Mesenchymal stem cell (in vitro differentiated cells and primary cell): ENCODE results near the gene PITPNC1.

ENCODE experiments used
- DNase-seq: peaks from one replicate; pipeline ENCODE4 v3.0.0-alpha.2; 2013
- H2AFZ ChIP-seq: one replicate; pipeline ENCODE4 v1.6.1; 2013; ENCODE audit warnings: low read depth, mild to moderate bottlenecking, control low read depth, inconsistent platforms, low read length, moderate library complexity
- H2AK5ac ChIP-seq: 2 replicates; pipeline ENCODE4 v1.6.1; 2013; ENCODE audit warnings: low read length, moderate library complexity, mild to moderate bottlenecking, inconsistent platforms; ENCODE audit not compliant: severe bottlenecking
- H2BK120ac ChIP-seq: one replicate; pipeline ENCODE4 v1.6.1; 2013; ENCODE audit warnings: low read depth, mild to moderate bottlenecking, inconsistent platforms, low read length, moderate library complexity
- H2BK12ac ChIP-seq, 2 experiments: one replicate each; pipeline ENCODE4 v1.6.1; 2013; ENCODE audit warnings: inconsistent platforms in 2 of 2, low read length in 2 of 2, mild to moderate bottlenecking in 2 of 2, moderate library complexity in 2 of 2, control low read depth in 1 of 2
- H2BK15ac ChIP-seq: one replicate; pipeline ENCODE4 v1.6.1; 2013; ENCODE audit warnings: mild to moderate bottlenecking, low read depth, inconsistent platforms; ENCODE audit not compliant: poor library complexity, severe bottlenecking
- H2BK5ac ChIP-seq: 2 replicates; pipeline ENCODE4 v1.6.1; 2013; ENCODE audit warnings: low read depth, mild to moderate bottlenecking, low read length, control low read depth, inconsistent platforms; ENCODE audit not compliant: poor library complexity, severe bottlenecking
- H3K14ac ChIP-seq, 2 experiments: one replicate each; pipeline ENCODE4 v1.6.1; 2013; ENCODE audit warnings: inconsistent platforms in 2 of 2, low read length in 2 of 2, control low read depth in 1 of 2, mild to moderate bottlenecking in 1 of 2, moderate library complexity in 1 of 2
- H3K18ac ChIP-seq, 2 experiments: one replicate each; pipeline ENCODE4 v1.6.1; 2013; ENCODE audit warnings: inconsistent platforms in 2 of 2, low read length in 2 of 2, control low read depth in 1 of 2, low read depth in 1 of 2, mild to moderate bottlenecking in 1 of 2
- H3K23ac ChIP-seq, 2 experiments: one replicate each; pipeline ENCODE4 v1.6.1; 2013; ENCODE audit warnings: inconsistent platforms in 2 of 2, low read length in 2 of 2, mild to moderate bottlenecking in 2 of 2, moderate library complexity in 2 of 2, control low read depth in 1 of 2
- H3K27ac ChIP-seq: 2 replicates; pipeline ENCODE4 v1.5.1; 2013; ENCODE audit warnings: mild to moderate bottlenecking, moderate library complexity, low read length, control low read depth, inconsistent platforms; ENCODE audit not compliant: poor library complexity, severe bottlenecking
- H3K27me3 ChIP-seq, 2 experiments: 2 replicates each; pipeline versions ENCODE4 v1.6.1 to v1.7.0; 2013; ENCODE audit warnings: low read length in 2 of 2, mild to moderate bottlenecking in 2 of 2, moderate library complexity in 2 of 2, control low read depth in 1 of 2, inconsistent platforms in 1 of 2; ENCODE audit not compliant: control insufficient read depth in 1 of 2, insufficient read depth in 1 of 2
- H3K36me3 ChIP-seq, 2 experiments: 2 replicates each; pipeline versions ENCODE4 v1.6.1 to v1.7.0; 2013; ENCODE audit warnings: low read length in 2 of 2, control low read depth in 1 of 2, inconsistent platforms in 1 of 2, low read depth in 1 of 2, mild to moderate bottlenecking in 1 of 2; ENCODE audit not compliant: insufficient read depth in 2 of 2, control insufficient read depth in 1 of 2
- H3K4ac ChIP-seq, 2 experiments: one replicate each; pipeline ENCODE4 v1.6.1; 2013; ENCODE audit warnings: inconsistent platforms in 2 of 2, low read length in 2 of 2, mild to moderate bottlenecking in 2 of 2, moderate library complexity in 2 of 2, control low read depth in 1 of 2, low read depth in 1 of 2
- H3K4me1 ChIP-seq: 2 replicates; pipeline ENCODE4 v1.6.1; 2013; ENCODE audit warnings: low read depth, low read length, control low read depth; ENCODE audit not compliant: control insufficient read depth, insufficient read depth
- H3K4me2 ChIP-seq: 2 replicates; pipeline ENCODE4 v1.6.1; 2013; ENCODE audit warnings: low read length, mild to moderate bottlenecking, inconsistent platforms; ENCODE audit not compliant: poor library complexity, severe bottlenecking
- H3K4me3 ChIP-seq, 2 experiments: 2 replicates each; pipeline versions ENCODE4 v1.5.1 to v1.7.0; 2013; ENCODE audit warnings: low read length in 2 of 2, mild to moderate bottlenecking in 2 of 2, control low read depth in 1 of 2, low read depth in 1 of 2; ENCODE audit not compliant: insufficient read depth in 1 of 2
- H3K79me1 ChIP-seq: replicated peaks from 2 replicates; pipeline ENCODE4 v1.6.1; 2013; ENCODE audit warnings: mild to moderate bottlenecking, control low read depth, low read length, inconsistent platforms; ENCODE audit not compliant: poor library complexity, severe bottlenecking
- H3K9ac ChIP-seq: 2 replicates; pipeline ENCODE4 v1.7.0; 2013; ENCODE audit warnings: mild to moderate bottlenecking, low read length, moderate library complexity
- H3K9me3 ChIP-seq: 2 replicates; pipeline ENCODE4 v1.7.0; 2013; ENCODE audit warnings: mild to moderate bottlenecking, low read length; ENCODE audit not compliant: control insufficient read depth
- H4K8ac ChIP-seq: one replicate; pipeline ENCODE4 v1.6.1; 2013; ENCODE audit warnings: inconsistent platforms, mild to moderate bottlenecking, low read length, moderate library complexity
- H4K91ac ChIP-seq: one replicate; pipeline ENCODE4 v1.6.1; 2013; ENCODE audit warnings: mild to moderate bottlenecking, low read length, inconsistent platforms
- WGBS: methylation state at CpG from one replicate; pipeline ENCODE4 v1.1.7; 2013; ENCODE audit warnings: mixed read lengths; 5-methylcytosine and 5-hydroxymethylcytosine counted together

Gene PITPNC1

DNA sequence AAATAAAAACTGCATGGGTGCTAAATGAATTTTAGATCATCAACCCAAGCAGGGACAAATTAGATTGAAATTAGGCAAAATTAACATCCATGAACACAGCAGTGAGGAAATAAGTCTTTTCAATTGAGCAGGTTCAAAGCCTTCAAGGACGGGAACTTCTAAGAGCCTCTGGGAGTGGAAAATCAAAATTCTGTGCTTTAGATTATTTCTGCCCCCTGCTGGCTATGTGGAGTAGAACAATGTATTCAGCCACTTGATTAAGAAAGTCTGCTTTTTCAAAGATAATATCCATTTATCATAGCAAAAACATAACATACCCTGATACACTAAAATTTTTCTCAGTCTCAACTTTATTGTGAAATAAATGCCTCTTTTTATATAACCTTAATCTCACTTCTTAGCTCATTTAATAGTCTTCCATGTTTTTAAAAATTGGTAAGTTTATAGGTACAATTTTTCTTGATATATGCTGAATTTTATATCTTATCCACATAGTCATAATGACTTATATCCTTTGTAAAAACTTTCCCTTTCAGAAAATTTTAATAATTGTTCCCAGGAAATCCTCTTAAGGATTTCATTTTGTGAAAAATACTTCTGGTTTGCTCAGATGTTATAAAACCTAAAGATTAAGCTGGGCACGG, 312.6 kb downstream of the PITPNC1 start:
- DNase-seq, result peak; percentile 70
- no peak overlapping the region for H3K27ac ChIP-seq
- H3K4me1 ChIP-seq, result no peaks in the 10 kb centered on the region
- no peaks in the 10 kb centered on the region for H3K79me1 ChIP-seq
- H3K4ac ChIP-seq, result no peak overlapping the region
- H2AFZ ChIP-seq, result no peak overlapping the region
- no peaks in the 10 kb centered on the region for H3K9me3 ChIP-seq
- no peak overlapping the region for H2BK120ac ChIP-seq
- no peak overlapping the region for H4K91ac ChIP-seq
- WGBS, result 57% methylated on average over 2 of the region's 2 CpGs
- H3K23ac ChIP-seq, result no peak overlapping the region
- H3K4me2 ChIP-seq, result no peak overlapping the region
- no peak overlapping the region for H2BK15ac ChIP-seq
- peaks cover 6 to 14% of the 10 kb centered on the region in 2 experiments for H3K36me3 ChIP-seq
- no peak overlapping the region for H4K8ac ChIP-seq
- H3K27me3 ChIP-seq, result no peaks in the 10 kb centered on the region
- H3K9ac ChIP-seq, result no peak overlapping the region
- H3K4me3 ChIP-seq, result no peak overlapping the region
- H2BK5ac ChIP-seq, result no peak overlapping the region
- no peak overlapping the region for H3K14ac ChIP-seq
- no peak overlapping the region for H3K18ac ChIP-seq
- H2AK5ac ChIP-seq, result no peak overlapping the region
- no peak overlapping the region for H2BK12ac ChIP-seq

GRCh38 chr17:67693811-67694210, 316.7 kb downstream of the PITPNC1 start:
- H3K14ac ChIP-seq, result no peak overlapping the region
- H2BK120ac ChIP-seq, result no peak overlapping the region
- H3K36me3 ChIP-seq, result peaks cover 6 to 14% of the 10 kb centered on the region in 2 experiments
- no peak overlapping the region for H2AFZ ChIP-seq
- no peak overlapping the region for H3K18ac ChIP-seq
- no peaks in the 10 kb centered on the region for H3K27me3 ChIP-seq
- no peak overlapping the region for H3K27ac ChIP-seq
- no peak overlapping the region for H4K8ac ChIP-seq
- H2AK5ac ChIP-seq, result no peak overlapping the region
- no peak overlapping the region for H2BK12ac ChIP-seq
- H3K79me1 ChIP-seq, result no peaks in the 10 kb centered on the region
- H3K4ac ChIP-seq, result no peak overlapping the region
- H4K91ac ChIP-seq, result no peak overlapping the region
- no peak for DNase-seq
- no peaks in the 10 kb centered on the region for H3K4me1 ChIP-seq
- no peaks in the 10 kb centered on the region for H3K9me3 ChIP-seq
- no peak overlapping the region for H2BK5ac ChIP-seq
- no peak overlapping the region for H3K4me2 ChIP-seq
- no peak overlapping the region for H2BK15ac ChIP-seq
- no peak overlapping the region for H3K9ac ChIP-seq
- H3K23ac ChIP-seq, result no peak overlapping the region
- no peak overlapping the region for H3K4me3 ChIP-seq

GRCh38 chr17:67696347-67696746, 319.3 kb downstream of the PITPNC1 start:
- Histone ChIP-seq H2BK15ac (no peak overlapping the region), H3K14ac (no peak overlapping the region), H3K9ac (no peak overlapping the region), H3K4ac (no peak overlapping the region), H2AK5ac (no peak overlapping the region), H2BK12ac (no peak overlapping the region), H3K27ac (no peak overlapping the region), H3K4me3 (no peak overlapping the region), H2BK5ac (no peak overlapping the region), H3K4me1 (no peaks in the 10 kb centered on the region), H2AFZ (no peak overlapping the region), H3K79me1 (no peaks in the 10 kb centered on the region), H4K8ac (no peak overlapping the region), H2BK120ac (no peak overlapping the region), H3K9me3 (no peaks in the 10 kb centered on the region), H3K23ac (no peak overlapping the region), H3K36me3 (peaks cover 6 to 14% of the 10 kb centered on the region in 2 experiments), H3K27me3 (no peaks in the 10 kb centered on the region), H3K18ac (no peak overlapping the region), H4K91ac (no peak overlapping the region), H3K4me2 (no peak overlapping the region)
- DNase-seq, result no peak
- WGBS, result 86% methylated on average over 1 of the region's 3 CpGs

DNA sequence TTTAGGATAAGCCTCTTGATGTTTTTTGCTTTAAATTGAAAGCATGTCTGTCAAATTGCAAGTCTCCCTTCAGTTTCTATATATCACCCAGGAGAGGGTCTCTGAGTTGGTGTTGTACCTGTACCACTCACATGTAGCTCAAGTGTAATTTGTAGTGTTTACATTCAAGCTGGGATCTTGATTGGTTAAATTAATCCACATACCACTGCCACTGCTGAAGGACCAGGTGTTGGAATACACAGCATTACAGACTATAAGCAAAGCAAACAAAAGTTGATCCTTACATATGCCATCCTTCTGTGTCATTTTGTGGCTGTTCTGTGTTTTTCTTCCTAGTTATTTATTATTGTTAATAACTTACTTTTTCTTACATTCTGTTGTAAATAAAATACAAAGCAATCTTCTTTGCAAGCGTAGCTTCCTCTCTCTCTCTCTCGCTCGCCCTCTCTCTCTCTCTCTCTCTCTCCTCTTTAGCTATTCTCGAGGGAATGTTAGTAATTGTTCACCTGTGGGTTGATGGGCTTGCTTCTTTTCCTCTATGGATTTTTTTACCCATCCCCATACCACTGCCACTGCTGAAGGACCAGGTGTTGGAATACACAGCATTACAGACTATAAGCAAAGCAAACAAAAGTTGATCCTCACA, 319.9 kb downstream of the PITPNC1 start:
- no peak overlapping the region for H4K8ac ChIP-seq
- no CpG with 5 or more reads among the region's 4 CpGs for WGBS
- H3K27me3 ChIP-seq, result no peaks in the 10 kb centered on the region
- H2BK12ac ChIP-seq, result no peak overlapping the region
- no peak overlapping the region for H3K23ac ChIP-seq
- no peak overlapping the region for H3K9ac ChIP-seq
- H3K4me2 ChIP-seq, result no peak overlapping the region
- H3K4me3 ChIP-seq, result no peak overlapping the region
- no peaks in the 10 kb centered on the region for H3K79me1 ChIP-seq
- no peak overlapping the region for H3K14ac ChIP-seq
- peaks cover 6 to 14% of the 10 kb centered on the region in 2 experiments for H3K36me3 ChIP-seq
- H2BK5ac ChIP-seq, result no peak overlapping the region
- no peaks in the 10 kb centered on the region for H3K4me1 ChIP-seq
- no peak overlapping the region for H2AK5ac ChIP-seq
- no peak overlapping the region for H2BK15ac ChIP-seq
- no peak overlapping the region for H3K4ac ChIP-seq
- no peak overlapping the region for H4K91ac ChIP-seq
- no peak for DNase-seq
- H2AFZ ChIP-seq, result no peak overlapping the region
- no peak overlapping the region for H3K27ac ChIP-seq
- no peak overlapping the region for H3K18ac ChIP-seq
- no peaks in the 10 kb centered on the region for H3K9me3 ChIP-seq
- no peak overlapping the region for H2BK120ac ChIP-seq
